Mesendoderm (in vitro differentiated cells): ENCODE results near the gene MYO15A.

Source experiments
- DNase-seq: peaks from one replicate; pipeline ENCODE4 v3.0.0; 2013
- H2AK5ac ChIP-seq: 2 replicates; pipeline ENCODE4 v1.6.1; 2013; ENCODE audit warnings: low read length, inconsistent platforms
- H2BK120ac ChIP-seq: 2 replicates; pipeline ENCODE4 v1.6.1; 2013; ENCODE audit warnings: low read depth, mild to moderate bottlenecking, low read length, moderate library complexity, mixed read lengths
- H2BK15ac ChIP-seq: replicated peaks from 2 replicates; pipeline ENCODE4 v1.6.1; 2013; ENCODE audit warnings: low read depth, mild to moderate bottlenecking, moderate library complexity
- H2BK5ac ChIP-seq: 2 replicates; pipeline ENCODE4 v1.6.1; 2013; ENCODE audit warnings: low read length, inconsistent platforms
- H3K18ac ChIP-seq: 2 replicates; pipeline ENCODE4 v1.6.1; 2013; ENCODE audit warnings: mild to moderate bottlenecking, low read length, mixed read lengths
- H3K23ac ChIP-seq: one replicate; pipeline ENCODE4 v1.6.1; 2013; ENCODE audit warnings: low read length
- H3K27ac ChIP-seq: 2 replicates; pipeline ENCODE4 v1.5.1; 2013; ENCODE audit warnings: low read depth, mild to moderate bottlenecking, inconsistent platforms, low read length, moderate library complexity
- H3K27me3 ChIP-seq: 2 replicates; pipeline ENCODE4 v1.6.1; 2013; ENCODE audit warnings: low read length, control low read depth, mild to moderate bottlenecking, inconsistent platforms; ENCODE audit not compliant: insufficient read depth, poor library complexity
- H3K36me3 ChIP-seq: 2 replicates; pipeline ENCODE4 v1.6.1; 2013; ENCODE audit warnings: low read length, inconsistent platforms; ENCODE audit not compliant: control insufficient read depth, insufficient read depth
- H3K4ac ChIP-seq: one replicate; pipeline ENCODE4 v1.6.1; 2013; ENCODE audit warnings: low read depth, mild to moderate bottlenecking, low read length, moderate library complexity
- H3K4me1 ChIP-seq: 2 replicates; pipeline ENCODE4 v1.6.1; 2013; ENCODE audit warnings: low read depth, low read length, inconsistent platforms; ENCODE audit not compliant: control insufficient read depth
- H3K4me2 ChIP-seq: 2 replicates; pipeline ENCODE4 v1.6.1; 2013; ENCODE audit warnings: low read length
- H3K4me3 ChIP-seq: 2 replicates; pipeline ENCODE4 v1.5.1; 2013; ENCODE audit warnings: mild to moderate bottlenecking, low read length
- H3K56ac ChIP-seq: one replicate; pipeline ENCODE4 v1.6.1; 2013; ENCODE audit warnings: low read length
- H3K79me1 ChIP-seq: 2 replicates; pipeline ENCODE4 v1.6.1; 2013; ENCODE audit warnings: low read length, inconsistent platforms
- H3K79me2 ChIP-seq: 2 replicates; pipeline ENCODE4 v1.6.1; 2013; ENCODE audit warnings: mild to moderate bottlenecking, low read length; ENCODE audit not compliant: control insufficient read depth, insufficient read depth
- H3K9ac ChIP-seq: 2 replicates; pipeline ENCODE4 v1.6.1; 2013; ENCODE audit warnings: low read length, inconsistent platforms
- H4K5ac ChIP-seq: one replicate; pipeline ENCODE4 v1.6.1; 2013; ENCODE audit warnings: low read length
- H4K8ac ChIP-seq: one replicate; pipeline ENCODE4 v1.6.1; 2013; ENCODE audit warnings: low read depth, mild to moderate bottlenecking, control low read depth, low read length, moderate library complexity
- WGBS: extraction: QIAGEN DNeasy Blood & Tissue Kit; methylation state at CpG from one replicate; pipeline ENCODE4 v1.1.7; 2013; ENCODE audit warnings: low lambda C conversion rate, missing lambda C conversion rate; ENCODE audit not compliant: insufficient coverage; ENCODE audit errors: extremely low coverage; 5-methylcytosine and 5-hydroxymethylcytosine counted together

MYO15A gene

DNA sequence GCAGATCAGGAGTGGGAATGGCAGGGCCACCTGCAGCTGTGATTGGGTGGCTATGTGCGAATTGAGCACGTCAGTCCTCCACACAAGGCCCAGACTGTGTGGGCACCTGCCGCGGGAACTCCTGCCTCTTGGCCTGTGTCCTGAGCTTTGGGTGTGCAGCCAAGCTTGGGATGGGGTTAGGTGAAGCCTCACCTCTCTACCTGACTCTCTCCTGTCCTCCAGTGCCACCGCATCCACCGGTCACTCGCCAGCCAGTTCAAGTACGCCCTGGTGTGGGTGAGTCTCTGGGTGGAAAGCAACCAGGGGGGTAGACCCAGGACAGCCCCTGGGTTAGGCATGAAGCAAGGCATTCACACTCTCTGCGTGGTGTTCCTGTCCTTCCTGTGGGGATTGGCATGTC, 2.3 kb upstream of the MYO15A start:
- Histone ChIP-seq H3K79me2 (no peaks in the 10 kb centered on the region), H3K9ac (no peak overlapping the region), H3K4me3 (no peak overlapping the region), H4K8ac (no peak overlapping the region), H3K18ac (no peak overlapping the region), H4K5ac (no peak overlapping the region), H2BK5ac (no peak overlapping the region), H3K23ac (no peak overlapping the region), H3K56ac (no peak overlapping the region), H3K27me3 (no peaks in the 10 kb centered on the region), H3K27ac (no peak overlapping the region), H3K4me1 (no peaks in the 10 kb centered on the region), H3K36me3 (peaks cover 4% of the 10 kb centered on the region), H3K4ac (no peak overlapping the region), H2BK120ac (no peak overlapping the region), H2BK15ac (no peak overlapping the region), H2AK5ac (no peak overlapping the region), H3K79me1 (no peaks in the 10 kb centered on the region), H3K4me2 (no peak overlapping the region)
- no peak for DNase-seq
- WGBS, result no CpG with 5 or more reads among the region's 9 CpGs

GRCh38 chr17:18107061-18107790, 1.3 kb upstream of the MYO15A start:
- Histone ChIP-seq H3K4ac (no peak overlapping the region), H3K4me1 (no peaks in the 10 kb centered on the region), H3K27me3 (no peaks in the 10 kb centered on the region), H3K36me3 (peaks cover 4% of the 10 kb centered on the region), H3K4me3 (no peak overlapping the region), H2BK5ac (no peak overlapping the region), H2BK120ac (no peak overlapping the region), H2BK15ac (no peak overlapping the region), H3K27ac (no peak overlapping the region), H3K23ac (no peak overlapping the region), H3K18ac (no peak overlapping the region), H3K79me1 (no peaks in the 10 kb centered on the region), H2AK5ac (no peak overlapping the region), H4K5ac (no peak overlapping the region), H3K9ac (no peak overlapping the region), H3K4me2 (no peak overlapping the region), H3K56ac (no peak overlapping the region), H3K79me2 (no peaks in the 10 kb centered on the region), H4K8ac (no peak overlapping the region)
- DNase-seq, result no peak
- no CpG with 5 or more reads among the region's 14 CpGs for WGBS

DNA sequence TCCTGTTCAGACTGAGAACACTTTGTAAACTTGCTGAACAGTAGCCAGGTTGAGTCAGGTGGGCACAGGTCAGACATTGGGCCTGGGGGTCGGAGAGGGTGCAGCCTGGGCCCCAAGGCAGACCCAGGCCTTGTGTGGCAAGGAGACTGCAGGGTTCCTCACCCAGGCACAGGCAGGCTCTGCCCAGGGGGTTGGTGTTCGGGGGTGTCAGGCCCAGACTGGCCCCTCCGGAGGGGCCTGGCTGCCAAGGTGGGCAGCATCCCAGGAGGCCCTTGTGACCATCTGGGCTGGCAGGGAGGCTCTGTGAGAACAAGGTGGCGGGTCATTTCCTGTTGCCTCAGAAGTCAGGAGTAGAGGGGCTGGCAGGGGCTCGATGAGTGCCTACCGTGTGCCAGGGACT, 585 bp upstream of the MYO15A start:
- H3K18ac ChIP-seq, result no peak overlapping the region
- no peak overlapping the region for H3K23ac ChIP-seq
- no peak for DNase-seq
- no peak overlapping the region for H4K5ac ChIP-seq
- H3K4ac ChIP-seq, result no peak overlapping the region
- H3K79me1 ChIP-seq, result no peaks in the 10 kb centered on the region
- H3K27ac ChIP-seq, result no peak overlapping the region
- H3K79me2 ChIP-seq, result no peaks in the 10 kb centered on the region
- H3K4me3 ChIP-seq, result no peak overlapping the region
- no peak overlapping the region for H3K9ac ChIP-seq
- H2BK5ac ChIP-seq, result no peak overlapping the region
- no CpG with 5 or more reads among the region's 6 CpGs for WGBS
- no peak overlapping the region for H2BK120ac ChIP-seq
- peaks cover 4% of the 10 kb centered on the region for H3K36me3 ChIP-seq
- H3K56ac ChIP-seq, result no peak overlapping the region
- no peak overlapping the region for H2AK5ac ChIP-seq
- H2BK15ac ChIP-seq, result no peak overlapping the region
- H3K27me3 ChIP-seq, result no peaks in the 10 kb centered on the region
- H3K4me2 ChIP-seq, result no peak overlapping the region
- no peak overlapping the region for H4K8ac ChIP-seq
- H3K4me1 ChIP-seq, result no peaks in the 10 kb centered on the region

DNA sequence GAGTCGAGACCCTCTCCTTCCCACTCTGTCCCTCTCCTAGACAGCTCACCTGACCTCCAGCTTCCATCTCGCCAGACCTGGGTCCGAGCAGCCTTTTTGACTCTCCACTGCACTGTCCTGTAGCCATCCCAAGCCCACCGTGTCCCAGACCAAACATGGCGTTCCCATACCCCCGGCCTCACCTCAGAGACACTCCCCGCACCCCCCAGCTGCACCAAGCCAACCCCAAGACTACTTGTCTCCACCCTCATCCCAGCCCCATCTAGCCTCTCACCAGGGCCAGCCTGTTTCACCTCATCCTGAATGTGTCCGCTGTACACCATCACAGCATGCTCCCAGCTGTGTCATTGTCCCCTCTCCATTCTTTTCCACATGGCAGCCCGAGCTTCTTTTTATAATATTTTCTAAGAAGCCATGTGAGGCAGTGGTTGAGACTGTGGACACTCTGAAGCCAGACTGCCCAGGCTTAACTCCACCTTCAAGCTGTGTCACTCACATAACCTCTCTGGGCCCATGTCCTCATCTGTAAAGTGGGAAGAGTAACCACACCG, 1.5 kb downstream of the MYO15A start:
- no peak overlapping the region for H4K5ac ChIP-seq
- no peak overlapping the region for H2BK15ac ChIP-seq
- H3K18ac ChIP-seq, result no peak overlapping the region
- H3K4ac ChIP-seq, result no peak overlapping the region
- no peak overlapping the region for H4K8ac ChIP-seq
- no peak for DNase-seq
- no peak overlapping the region for H3K23ac ChIP-seq
- H2AK5ac ChIP-seq, result no peak overlapping the region
- H3K27ac ChIP-seq, result no peak overlapping the region
- H3K4me3 ChIP-seq, result no peak overlapping the region
- H3K4me2 ChIP-seq, result no peak overlapping the region
- whole genome bisulfite sequencing, result no CpG with 5 or more reads among the region's 10 CpGs
- no peaks in the 10 kb centered on the region for H3K79me2 ChIP-seq
- no peaks in the 10 kb centered on the region for H3K36me3 ChIP-seq
- H3K9ac ChIP-seq, result no peak overlapping the region
- H2BK120ac ChIP-seq, result no peak overlapping the region
- no peak overlapping the region for H3K56ac ChIP-seq
- H2BK5ac ChIP-seq, result no peak overlapping the region
- H3K27me3 ChIP-seq, result no peaks in the 10 kb centered on the region
- no peaks in the 10 kb centered on the region for H3K79me1 ChIP-seq
- no peaks in the 10 kb centered on the region for H3K4me1 ChIP-seq

DNA sequence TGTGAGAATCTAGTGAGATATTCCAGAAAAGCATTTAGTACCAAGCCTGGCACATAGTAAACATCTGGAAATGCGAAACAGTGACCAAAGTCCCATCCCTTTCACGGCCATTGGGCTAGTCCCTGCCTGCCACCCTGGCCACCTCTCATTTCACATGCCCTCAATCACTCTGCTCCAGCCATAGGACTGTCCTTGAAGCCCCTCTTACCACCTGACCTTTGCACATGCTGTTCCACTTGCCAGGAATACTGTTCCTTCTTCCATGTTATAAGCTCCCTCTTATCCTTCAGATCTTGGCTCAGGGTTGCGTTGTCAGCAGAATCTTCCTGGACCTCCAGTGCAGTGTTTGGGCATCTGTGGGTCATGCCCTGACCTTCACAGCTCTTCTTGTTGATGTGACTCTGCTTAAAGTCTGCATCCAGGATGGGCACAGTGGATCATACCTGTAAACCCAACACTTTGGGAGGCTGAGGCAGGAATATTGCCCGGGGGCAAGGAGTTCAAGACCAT, 2.1 kb downstream of the MYO15A start:
- H2BK5ac ChIP-seq, result no peak overlapping the region
- no peak overlapping the region for H2BK120ac ChIP-seq
- no peaks in the 10 kb centered on the region for H3K4me1 ChIP-seq
- H3K36me3 ChIP-seq, result no peaks in the 10 kb centered on the region
- H3K79me2 ChIP-seq, result no peaks in the 10 kb centered on the region
- H3K4ac ChIP-seq, result no peak overlapping the region
- H2AK5ac ChIP-seq, result no peak overlapping the region
- no peak for DNase-seq
- no peak overlapping the region for H3K23ac ChIP-seq
- no peak overlapping the region for H2BK15ac ChIP-seq
- no peak overlapping the region for H3K56ac ChIP-seq
- WGBS, result no CpG with 5 or more reads among the region's 4 CpGs
- H3K18ac ChIP-seq, result no peak overlapping the region
- no peak overlapping the region for H4K5ac ChIP-seq
- H3K4me2 ChIP-seq, result no peak overlapping the region
- no peak overlapping the region for H3K9ac ChIP-seq
- H3K27me3 ChIP-seq, result no peaks in the 10 kb centered on the region
- no peaks in the 10 kb centered on the region for H3K79me1 ChIP-seq
- no peak overlapping the region for H3K27ac ChIP-seq
- no peak overlapping the region for H3K4me3 ChIP-seq
- H4K8ac ChIP-seq, result no peak overlapping the region
